A549 (cell line): ENCODE data around the gene GSC. TPM values are rescaled to one million over a fixed set of nuclear protein-coding genes. Genes with fewer than 3 reads are reported as not detected.

Source experiments
- ATAC-seq, 2 experiments: fragments of 200-7000 bp in 1 of 2; fragments of >200 bp in 1 of 2; cut with Nextera tagmentation in 1 of 2; cut with Tn5 transposase in 1 of 2; 3 replicates each; pipeline versions ENCODE4 v1.8.0 to v1.9.1; 2018 to 2020; ENCODE audit warnings: mild to moderate bottlenecking in 1 of 2, moderate library complexity in 1 of 2
- CTCF ChIA-PET: fragments of 300-600 bp; sonication (Branson Sonifier 250); formaldehyde crosslinking; extraction: SDS; loops from one replicate; lab custom pipeline; 2021; ENCODE audit warnings: antibody characterized with exemption, inconsistent platforms; lab: Yijun Ruan, JAX
- POLR2A ChIA-PET: fragments of 350-600 bp; formaldehyde crosslinking; extraction: SDS; loops from one replicate; lab custom pipeline; 2021; ENCODE audit warnings: antibody characterized with exemption, inconsistent platforms; lab: Yijun Ruan, JAX
- DNase-seq, 2 experiments: peaks; one replicate each; pipeline versions ENCODE4 v3.0.0 to v3.0.0-alpha.2; 2011 to 2016; ENCODE audit warnings: low read depth in 1 of 2, low spot score in 1 of 2
- FAIRE-seq: peaks from 2 replicates; lab custom pipeline; 2011; peaks lifted over from hg19 to GRCh38; lab: Jason Lieb, UNC
- H3K27ac ChIP-seq, 2 experiments: fragments of >200 bp; sonication (Bioruptor Twin); formaldehyde crosslinking; 3 replicates each; pipeline ENCODE4 v1.5.1; 2016 to 2017
- H3K4me1 ChIP-seq: fragments of >200 bp; sonication (Bioruptor Twin); formaldehyde crosslinking; 3 replicates; pipeline ENCODE4 v1.6.1; 2016
- H3K4me2 ChIP-seq: fragments of >200 bp; sonication (Bioruptor Twin); formaldehyde crosslinking; 3 replicates; pipeline ENCODE4 v1.6.1; 2016
- H3K4me3 ChIP-seq: fragments of >200 bp; sonication (Bioruptor Twin); formaldehyde crosslinking; 3 replicates; pipeline ENCODE4 v1.5.1; 2016
- H3K9me3 ChIP-seq: fragments of >200 bp; sonication (Bioruptor Twin); formaldehyde crosslinking; 3 replicates; pipeline ENCODE4 v1.6.1; 2016
- CBX2 ChIP-seq: fragments of 200-600 bp; sonication (generic); IDR thresholded peaks from 2 replicates; pipeline ENCODE4 v1.6.1; 2016; ENCODE audit warnings: low read depth, mild to moderate bottlenecking, borderline replicate concordance
- CHD2 ChIP-seq: fragments of 150-350 bp; IDR thresholded peaks from 2 replicates; pipeline ENCODE4 v1.6.1; 2014; ENCODE audit warnings: low read length; ENCODE audit not compliant: partially characterized antibody
- ESRRA ChIP-seq: fragments of 150-350 bp; IDR thresholded peaks from 2 replicates; pipeline ENCODE4 v1.6.1; 2014; ENCODE audit warnings: mild to moderate bottlenecking, low read length, borderline replicate concordance
- FOSL2 ChIP-seq, 2 experiments: fragments of 450-650 bp in 1 of 2; fragments of >200 bp in 1 of 2; sonication (Bioruptor Twin) in 1 of 2; formaldehyde crosslinking; IDR thresholded peaks; 2 replicates each; pipeline versions ENCODE4 v1.5.0 to v1.6.1; 2016 to 2020; ENCODE audit warnings: mild to moderate bottlenecking in 1 of 2, moderate library complexity in 1 of 2
- HEYL ChIP-seq: fragments of 250-450 bp; sonication (Bioruptor Pico); IDR thresholded peaks from 2 replicates; pipeline ENCODE4 v1.8.0; 2021; ENCODE audit warnings: mild to moderate bottlenecking, moderate library complexity
- HOXA7 ChIP-seq: fragments of 250-450 bp; sonication (Bioruptor Pico); IDR thresholded peaks from 2 replicates; pipeline ENCODE4 v1.5.0; 2020; ENCODE audit warnings: mild to moderate bottlenecking, moderate library complexity
- JUN ChIP-seq, 2 experiments: fragments of >200 bp; sonication (Bioruptor Twin); formaldehyde crosslinking; IDR thresholded peaks; 2 replicates in 1 of 2; 3 replicates in 1 of 2; pipeline ENCODE4 v1.6.1; 2016 to 2017
- MAZ ChIP-seq: fragments of 150-350 bp; IDR thresholded peaks from 2 replicates; pipeline ENCODE4 v1.6.1; 2014; ENCODE audit warnings: antibody characterized with exemption, low read depth, low read length, borderline replicate concordance
- PHF8 ChIP-seq: fragments of 200-600 bp; sonication (generic); IDR thresholded peaks from 2 replicates; pipeline ENCODE4 v1.6.1; 2016; ENCODE audit warnings: low read depth, mild to moderate bottlenecking, antibody characterized with exemption, moderate library complexity, borderline replicate concordance
- POLR2A ChIP-seq: IDR thresholded peaks from 2 replicates; pipeline ENCODE4 v1.6.1; 2012; ENCODE audit warnings: mild to moderate bottlenecking, low read length
- RARB ChIP-seq: fragments of 250-450 bp; sonication (Bioruptor Pico); IDR thresholded peaks from 2 replicates; pipeline ENCODE4 v1.8.0; 2021; ENCODE audit warnings: mild to moderate bottlenecking, moderate library complexity
- RNF2 ChIP-seq: fragments of 200-600 bp; sonication (generic); IDR thresholded peaks from 2 replicates; pipeline ENCODE4 v1.6.1; 2016; ENCODE audit warnings: low read depth, mild to moderate bottlenecking, antibody characterized with exemption, moderate library complexity, borderline replicate concordance
- ZFP36 ChIP-seq: fragments of 450-650 bp; IDR thresholded peaks from 2 replicates; pipeline ENCODE4 v1.6.1; 2014; ENCODE audit warnings: borderline replicate concordance; ENCODE audit not compliant: partially characterized antibody
- ZNF302 ChIP-seq: fragments of 250-450 bp; sonication (Bioruptor Pico); IDR thresholded peaks from 2 replicates; pipeline ENCODE4 v1.9.0; 2021; ENCODE audit warnings: inconsistent platforms, mild to moderate bottlenecking, moderate library complexity
- ZSCAN20 ChIP-seq: fragments of 250-450 bp; sonication (Bioruptor Pico); IDR thresholded peaks from 2 replicates; pipeline ENCODE4 v1.8.0; 2022; ENCODE audit warnings: mild to moderate bottlenecking, moderate library complexity
- WGBS: methylation state at CpG from one replicate; pipeline ENCODE4 v1.1.6; 2017; ENCODE audit errors: missing lambda C conversion rate; 5-methylcytosine and 5-hydroxymethylcytosine counted together
- polyA plus RNA-seq, 4 experiments: library from polyadenylated mRNA; depleted of rRNA in 3 of 4; stranded (reverse); fragments of >200 nt; fragmentation: RNase III in 1 of 4; extraction: RNeasy Plus Mini Kit Qiagen cat#74134 plus additional on column Dnase treatment in 1 of 4; gene quantifications; 2 replicates in 3 of 4; 3 replicates in 1 of 4; pipeline ENCODE4 v1.2.3, GENCODE V29; 2011 to 2017
- TF ChIP-seq, protein P1 (sequence below): fragments of >200 bp; sonication (Bioruptor Twin); formaldehyde crosslinking; IDR thresholded peaks from 3 replicates; pipeline ENCODE4 v1.6.1; 2016
- TF ChIP-seq, protein P2 (sequence below): fragments of 250-450 bp; sonication (Bioruptor Pico); IDR thresholded peaks from 2 replicates; pipeline ENCODE4 v1.5.0; 2020; ENCODE audit warnings: low read depth, mild to moderate bottlenecking, moderate library complexity
- TF ChIP-seq, protein P3 (sequence below): fragments of 450-650 bp; IDR thresholded peaks from 2 replicates; pipeline ENCODE4 v1.6.1; 2014; ENCODE audit warnings: antibody characterized with exemption

Gene GSC
- polyA plus RNA-seq, 2 of the 4 experiments (the other 2 are of a cell fraction), result 0.17 TPM

DNA sequence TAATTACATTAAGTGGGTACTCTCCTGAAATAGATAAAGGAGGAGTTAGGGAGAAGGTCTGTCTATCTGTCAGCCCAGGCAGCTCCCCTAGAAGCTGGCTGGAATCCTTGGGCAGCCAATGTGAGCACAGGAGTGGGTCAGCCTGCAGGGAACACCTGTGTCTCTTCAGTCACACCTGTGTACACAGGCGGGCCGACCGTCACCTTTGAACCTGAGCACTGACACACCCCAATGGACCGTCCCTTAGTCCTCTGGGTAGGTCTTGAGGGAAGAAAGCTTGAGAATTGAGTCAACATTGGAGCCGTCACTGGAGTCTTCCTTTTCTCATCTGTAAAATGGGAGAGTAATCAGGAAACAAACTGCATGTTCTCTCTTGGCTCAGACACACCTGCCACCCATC is 9.8 kb upstream of the GSC start:
- ATAC-seq, result no peak
- TF ChIP-seq MAZ, result no peak
- no peak for TF ChIP-seq POLR2A
- TF ChIP-seq CHD2, result no peak
- no peak for TF ChIP-seq ZFP36
- no peak for TF ChIP-seq ZSCAN20 (CRISPR knock-in tag)
- H3K4me3 ChIP-seq, result no peak overlapping the region
- POLR2A ChIA-PET, result no interaction called here
- no peak overlapping the region for H3K4me2 ChIP-seq
- H3K4me1 ChIP-seq, result no peaks in the 10 kb centered on the region
- no peak overlapping the region for H3K27ac ChIP-seq
- WGBS, result 90% methylated on average over 2 of the region's 5 CpGs
- H3K9me3 ChIP-seq, result no peaks in the 10 kb centered on the region
- FAIRE-seq, result no peak
- CTCF ChIA-PET, result interaction anchor here (1.0 kb wide), 1 partner anchor 231 kb away, joined by 3 read pairs; no protein-coding TSS in a partner anchor
- DNase-seq, result no peak

DNA sequence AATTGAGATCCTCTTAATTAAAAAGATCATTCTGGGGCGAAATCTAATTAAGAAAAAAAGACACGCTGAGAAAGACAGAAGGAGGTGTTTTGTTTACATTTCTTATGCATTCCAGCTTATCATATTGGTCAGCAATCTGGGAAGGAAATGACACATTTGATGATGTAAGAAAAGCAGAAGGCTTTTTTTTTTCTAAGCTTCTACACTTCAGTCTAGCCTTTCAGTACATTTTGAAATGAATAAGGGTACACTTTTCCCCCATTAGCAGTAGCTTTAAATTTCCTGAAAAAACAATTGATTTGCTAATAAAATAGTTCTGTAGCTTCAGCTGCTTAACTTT is 5.9 kb upstream of the GSC start:
- ChIA-PET CTCF (no interaction called here), POLR2A (no interaction called here)
- ATAC-seq (no peak), FAIRE-seq (no peak), DNase-seq (no peak)
- Histone ChIP-seq H3K9me3 (no peaks in the 10 kb centered on the region), H3K27ac (no peak overlapping the region), H3K4me3 (no peak overlapping the region), H3K4me1 (no peaks in the 10 kb centered on the region), H3K4me2 (no peak overlapping the region)
- TF ChIP-seq HEYL (CRISPR knock-in tag), result no peak
- WGBS, result 11% methylated on average over 2 of the region's 2 CpGs

DNA sequence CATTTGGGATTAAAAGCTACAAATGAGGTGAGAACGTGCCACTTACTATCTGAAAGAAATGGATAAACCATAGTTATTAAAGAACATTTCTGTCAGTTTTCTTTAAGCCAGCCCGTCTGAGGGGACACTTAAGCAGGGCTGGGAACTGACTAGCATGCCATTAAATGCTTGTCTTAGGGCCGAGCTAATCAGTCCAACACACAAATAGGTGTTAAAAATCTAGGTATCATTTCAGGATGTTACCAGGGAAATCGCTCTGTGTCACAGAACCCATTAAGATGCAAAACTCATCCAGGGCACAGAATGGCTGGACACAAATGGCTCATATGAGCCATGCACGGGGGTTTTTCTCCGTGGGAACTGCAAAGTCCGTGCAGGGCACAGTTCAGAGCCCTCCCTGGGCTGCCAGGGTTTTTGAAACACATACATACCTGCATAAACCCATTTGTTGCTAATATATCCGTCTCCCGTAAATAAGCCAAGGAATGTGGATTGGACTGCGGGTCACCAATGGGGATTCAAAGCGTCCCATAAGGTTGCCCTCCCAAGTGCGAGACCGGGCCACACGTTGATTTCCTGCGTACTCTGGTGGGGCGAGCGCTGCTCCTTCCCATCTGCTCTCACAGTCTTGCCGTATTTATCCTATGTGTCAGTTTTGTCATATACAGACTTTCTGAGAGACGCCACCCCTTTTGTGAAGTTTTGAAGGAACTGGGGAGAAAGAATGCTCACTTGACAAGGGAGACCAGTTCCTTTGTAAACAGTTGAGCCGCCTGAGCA is 5.4 kb upstream of the GSC start:
- DNase-seq (no peak), FAIRE-seq (no peak), ATAC-seq (no peak)
- H3K4me3 ChIP-seq, result no peak overlapping the region
- CTCF ChIA-PET, result interaction anchor here (2.0 kb wide), 1 partner anchor 26 kb away, joined by 6 read pairs; no protein-coding TSS in a partner anchor
- H3K27ac ChIP-seq, result no peak overlapping the region
- no peaks in the 10 kb centered on the region for H3K9me3 ChIP-seq
- no peaks in the 10 kb centered on the region for H3K4me1 ChIP-seq
- 61% methylated on average over 20 of the region's 20 CpGs for WGBS
- TF ChIP-seq MAZ, result no peak
- TF ChIP-seq ZNF302 (CRISPR knock-in tag), result no peak
- no peak for TF ChIP-seq PHF8
- TF ChIP-seq RARB (CRISPR knock-in tag), result no peak
- TF ChIP-seq, protein P1, sequence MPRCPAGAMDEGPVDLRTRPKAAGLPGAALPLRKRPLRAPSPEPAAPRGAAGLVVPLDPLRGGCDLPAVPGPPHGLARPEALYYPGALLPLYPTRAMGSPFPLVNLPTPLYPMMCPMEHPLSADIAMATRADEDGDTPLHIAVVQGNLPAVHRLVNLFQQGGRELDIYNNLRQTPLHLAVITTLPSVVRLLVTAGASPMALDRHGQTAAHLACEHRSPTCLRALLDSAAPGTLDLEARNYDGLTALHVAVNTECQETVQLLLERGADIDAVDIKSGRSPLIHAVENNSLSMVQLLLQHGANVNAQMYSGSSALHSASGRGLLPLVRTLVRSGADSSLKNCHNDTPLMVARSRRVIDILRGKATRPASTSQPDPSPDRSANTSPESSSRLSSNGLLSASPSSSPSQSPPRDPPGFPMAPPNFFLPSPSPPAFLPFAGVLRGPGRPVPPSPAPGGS, result no peak
- no peak for TF ChIP-seq RNF2
- no peak for TF ChIP-seq JUN (IDR thresholded peaks at IDR 0.05)
- no peak for TF ChIP-seq CHD2
- TF ChIP-seq, protein P2, sequence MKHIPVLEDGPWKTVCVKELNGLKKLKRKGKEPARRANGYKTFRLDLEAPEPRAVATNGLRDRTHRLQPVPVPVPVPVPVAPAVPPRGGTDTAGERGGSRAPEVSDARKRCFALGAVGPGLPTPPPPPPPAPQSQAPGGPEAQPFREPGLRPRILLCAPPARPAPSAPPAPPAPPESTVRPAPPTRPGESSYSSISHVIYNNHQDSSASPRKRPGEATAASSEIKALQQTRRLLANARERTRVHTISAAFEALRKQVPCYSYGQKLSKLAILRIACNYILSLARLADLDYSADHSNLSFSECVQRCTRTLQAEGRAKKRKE (CRISPR knock-in tag), result no peak
- TF ChIP-seq HOXA7, result no peak
- no peak for TF ChIP-seq FOSL2 (IDR thresholded peaks at IDR 0.05)
- TF ChIP-seq FOSL2 (CRISPR knock-in tag; IDR thresholded peaks at IDR 0.05), result no peak
- no peak for TF ChIP-seq ESRRA
- TF ChIP-seq CBX2, result no peak
- TF ChIP-seq, protein P3, sequence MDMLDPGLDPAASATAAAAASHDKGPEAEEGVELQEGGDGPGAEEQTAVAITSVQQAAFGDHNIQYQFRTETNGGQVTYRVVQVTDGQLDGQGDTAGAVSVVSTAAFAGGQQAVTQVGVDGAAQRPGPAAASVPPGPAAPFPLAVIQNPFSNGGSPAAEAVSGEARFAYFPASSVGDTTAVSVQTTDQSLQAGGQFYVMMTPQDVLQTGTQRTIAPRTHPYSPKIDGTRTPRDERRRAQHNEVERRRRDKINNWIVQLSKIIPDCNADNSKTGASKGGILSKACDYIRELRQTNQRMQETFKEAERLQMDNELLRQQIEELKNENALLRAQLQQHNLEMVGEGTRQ, result no peak
- POLR2A ChIA-PET, result no interaction called here
- no peak overlapping the region for H3K4me2 ChIP-seq
